Superior temporal gyrus (tissue), 1 donor: ENCODE measurements around the gene ABHD12.
"Not testable (repeated sequence)": the region's sequence is repeated elsewhere in the genome, so short reads cannot be mapped to it uniquely, and the experiment has no call there.

ENCODE experiments used
- DNase-seq: peaks from one replicate; pipeline ENCODE4 v3.0.0-alpha.2; 2016; ENCODE audit errors: extremely low spot score

ABHD12 gene

DNA sequence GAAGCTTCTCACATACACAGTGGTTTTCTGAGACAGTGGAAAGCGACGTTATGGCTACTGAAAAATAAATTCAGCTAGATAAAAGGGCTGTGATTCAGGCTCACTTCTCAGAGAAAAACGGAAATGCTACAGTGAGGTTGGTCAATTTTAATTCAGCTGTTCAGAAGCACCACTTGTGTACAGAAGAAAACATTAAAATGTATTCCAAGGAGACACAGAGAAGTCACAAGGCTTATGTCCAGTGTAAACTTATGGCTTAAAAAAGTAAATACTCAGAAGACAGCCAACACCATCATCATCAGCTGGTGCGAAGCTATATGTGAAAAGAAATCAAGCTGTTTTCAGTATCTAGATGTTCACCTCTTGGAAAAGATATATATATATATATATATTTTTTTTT lies 68.6 kb downstream of the ABHD12 start:
- DNase-seq: no peak

DNA sequence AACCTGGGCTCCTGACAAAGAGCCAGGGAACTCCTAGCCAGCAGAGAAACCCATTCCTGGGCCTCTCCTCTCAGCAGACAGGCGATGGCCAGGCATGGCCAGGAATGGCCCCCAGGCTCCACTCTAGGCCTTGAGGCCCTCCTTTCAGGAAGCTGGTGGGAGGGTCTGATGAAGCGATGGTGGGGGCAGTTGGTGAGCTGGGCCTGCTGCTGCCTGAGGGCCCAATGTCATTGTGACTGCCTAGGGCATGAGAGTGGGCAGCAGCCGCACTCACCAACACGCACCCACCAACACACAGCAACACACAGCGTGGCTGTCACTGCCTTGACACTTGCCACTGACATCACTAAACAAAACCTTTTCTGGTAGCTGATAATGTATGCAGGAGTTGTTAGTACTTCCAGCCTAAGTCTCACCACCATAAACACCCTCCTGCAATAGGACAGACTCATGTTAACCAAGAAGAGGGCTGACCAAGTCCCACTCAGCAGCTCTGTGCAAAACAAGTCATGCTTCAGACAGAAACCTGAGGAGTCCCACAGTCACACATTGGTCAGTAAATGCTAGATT lies 69.3 kb downstream of the ABHD12 start:
- DNase-seq: no peak

DNA sequence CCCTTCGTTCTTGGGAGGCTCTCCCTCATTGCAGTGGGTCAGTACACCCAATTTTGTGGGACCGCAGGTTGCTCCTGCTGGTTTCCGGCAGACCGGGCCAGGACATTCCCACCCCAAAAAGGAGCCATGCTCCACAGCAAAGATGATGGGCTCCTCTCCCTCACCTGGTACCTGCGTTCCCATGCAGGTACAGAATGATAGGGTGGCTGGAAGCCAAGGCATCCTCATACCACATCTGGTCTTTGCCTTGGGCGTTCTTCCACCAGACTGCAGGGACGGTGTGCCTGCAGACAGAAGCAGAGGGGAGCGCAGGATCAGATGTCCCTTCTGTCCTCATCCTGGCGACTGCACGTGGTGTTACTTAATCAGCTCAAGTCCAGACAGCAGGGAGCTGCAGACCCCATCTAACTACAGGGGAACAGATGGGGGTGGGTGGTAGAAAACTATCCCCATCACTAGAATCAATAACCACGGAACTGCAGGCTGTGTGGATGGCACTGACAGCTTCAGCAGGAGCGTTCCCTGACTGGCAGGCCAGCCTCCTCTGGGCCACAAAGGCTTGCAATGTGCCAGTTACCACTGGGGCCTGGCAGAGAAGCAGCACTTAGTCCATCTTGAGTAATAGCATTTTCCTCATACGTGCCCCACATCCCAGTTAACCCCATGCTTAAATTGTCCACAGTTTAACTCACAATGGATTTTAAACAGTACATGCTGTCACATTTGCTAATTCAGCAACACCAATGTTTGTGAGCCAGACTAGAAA lies 70.4 kb downstream of the ABHD12 start:
- peak; percentile 44 for DNase-seq

DNA sequence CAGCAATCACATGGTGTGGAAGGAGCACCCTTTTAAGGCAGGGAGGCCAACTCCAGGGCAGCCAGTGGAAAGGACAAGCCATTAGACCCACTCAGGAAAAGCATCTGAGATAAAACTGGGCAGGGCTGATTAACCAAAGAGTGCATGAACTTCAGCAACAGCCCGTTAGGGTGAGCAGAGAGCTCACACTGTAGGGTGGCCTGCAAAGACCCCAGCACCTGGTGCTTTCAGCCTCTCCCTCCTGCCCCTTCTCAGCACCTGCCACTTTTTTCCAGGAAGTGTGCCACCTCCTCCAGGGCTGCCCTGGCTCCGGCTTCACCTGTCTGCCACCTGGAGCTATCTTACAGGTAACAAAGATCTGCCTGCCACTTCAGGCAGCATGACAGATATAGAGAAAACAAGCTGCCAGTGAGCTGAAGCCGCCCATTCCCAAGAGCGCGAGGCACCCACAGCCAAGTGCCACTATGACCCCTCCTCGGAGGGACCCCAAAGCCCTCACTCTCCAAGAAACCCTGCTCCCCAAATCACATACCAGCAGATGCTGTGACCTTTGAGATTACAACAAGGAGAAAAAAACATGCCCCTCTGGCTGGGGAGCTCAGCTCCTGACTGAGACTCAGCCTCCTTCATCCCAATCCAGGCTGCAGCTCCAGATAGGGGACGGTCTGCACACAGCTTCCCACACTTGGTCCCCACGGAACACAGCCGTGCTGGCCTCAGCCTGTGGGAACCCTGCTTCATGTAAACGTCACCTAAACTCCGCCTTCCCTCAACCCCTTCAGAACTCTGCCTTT lies 71.2 kb downstream of the ABHD12 start:
- DNase-seq: no peak

DNA sequence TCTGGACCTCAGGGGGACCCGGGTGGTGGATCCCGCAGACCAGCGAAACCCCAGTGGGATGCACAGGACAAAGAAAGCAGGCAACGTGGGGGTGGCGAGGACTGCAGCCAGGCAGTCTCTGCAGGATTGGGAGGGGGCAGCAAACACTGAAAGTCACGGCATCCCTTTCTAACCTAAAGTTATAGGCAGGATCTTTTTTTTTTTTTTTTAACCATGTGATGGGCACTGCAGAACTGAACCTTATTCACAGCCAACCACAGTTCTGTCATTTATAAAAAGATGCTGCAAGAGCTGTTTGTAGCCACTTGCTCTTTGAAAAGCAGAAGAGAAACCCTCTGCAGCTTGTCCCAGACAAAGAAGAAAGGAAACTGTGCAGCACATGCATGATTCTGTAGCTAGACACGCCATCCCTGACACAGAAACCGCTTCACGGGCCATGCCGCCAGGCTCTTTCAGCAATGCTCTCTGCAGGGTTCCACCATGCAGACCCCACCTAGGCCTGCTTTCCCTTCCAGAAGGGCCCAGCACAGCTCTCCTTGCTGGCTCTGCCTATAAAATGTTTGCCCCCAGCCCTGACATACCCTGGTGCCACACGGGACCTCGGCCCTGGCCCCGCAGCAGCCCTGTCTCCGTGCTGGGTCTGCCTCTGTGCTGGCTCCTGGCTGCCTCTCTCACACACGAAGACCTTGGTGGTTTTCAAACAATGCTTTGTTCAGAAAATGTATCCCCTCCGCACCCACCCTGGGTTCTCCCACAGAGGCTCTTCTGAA lies 72.0 kb downstream of the ABHD12 start:
- peak; percentile 62 for DNase-seq

DNA sequence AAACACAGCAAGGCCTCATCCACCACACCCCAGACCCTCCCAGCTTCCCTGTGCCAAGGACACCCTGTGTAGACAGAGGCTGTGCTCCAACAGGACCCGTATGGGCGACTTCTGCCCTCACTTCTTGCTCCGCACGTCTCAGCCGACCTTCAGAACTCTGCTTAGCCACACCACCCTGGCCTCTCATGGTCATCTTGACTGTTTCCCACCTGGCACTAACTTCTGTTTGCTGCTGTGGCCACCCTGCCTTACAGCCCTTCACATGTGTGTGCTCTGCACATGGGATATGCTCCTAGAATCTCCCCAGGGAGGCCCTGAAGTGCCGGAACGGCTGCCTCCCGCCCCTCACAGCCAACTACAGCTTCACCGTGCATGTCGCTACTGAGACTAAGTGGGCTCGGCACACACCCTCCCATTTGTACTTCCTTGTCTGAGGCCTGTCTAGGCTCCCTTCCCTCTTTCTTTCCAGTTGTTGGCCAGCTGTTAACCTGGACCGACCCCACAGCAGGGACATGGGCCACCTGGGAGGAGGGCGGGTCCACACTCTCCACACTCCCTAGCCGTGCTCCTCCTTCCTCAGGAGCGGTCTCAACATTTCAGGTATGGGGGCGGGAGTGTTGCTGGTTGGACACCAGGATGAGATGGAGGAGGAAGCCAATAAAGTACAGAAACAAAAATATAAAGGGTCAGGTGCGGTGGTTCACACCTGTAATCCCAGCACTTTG lies 73.1 kb downstream of the ABHD12 start:
- no peak for DNase-seq

DNA sequence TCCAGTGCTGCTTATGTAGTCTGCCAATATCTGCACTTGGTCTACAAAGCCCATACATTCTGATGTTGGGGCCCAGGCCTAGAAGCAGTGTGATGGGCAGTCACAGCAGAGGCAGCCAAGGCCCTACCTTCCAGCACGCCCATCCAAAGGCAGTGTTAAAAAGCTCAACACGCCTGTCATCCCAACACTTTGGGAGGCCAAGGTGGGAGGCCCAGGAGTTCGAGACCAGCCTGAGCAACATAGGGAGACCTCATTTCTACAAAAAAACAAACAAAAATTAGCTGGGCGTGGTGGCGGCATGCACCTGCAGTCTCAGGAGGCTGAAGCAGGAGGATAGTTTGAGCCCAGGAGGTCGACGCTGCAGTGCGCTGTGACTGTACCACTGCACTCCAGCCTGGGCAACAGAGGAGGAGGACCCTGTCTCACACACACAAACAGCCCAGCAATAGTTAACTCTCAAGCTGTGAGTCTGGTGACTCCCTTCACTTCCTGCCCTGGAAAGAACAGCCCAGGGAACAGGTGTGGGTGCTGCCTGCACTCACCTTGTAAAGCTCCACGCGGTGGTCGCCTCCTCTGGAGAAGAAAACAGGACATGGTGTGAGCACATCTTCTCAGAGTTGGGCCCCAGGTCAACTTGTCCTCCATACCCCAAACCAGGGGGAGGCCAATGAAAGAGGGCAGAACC lies 74.0 kb downstream of the ABHD12 start:
- no peak for DNase-seq

DNA sequence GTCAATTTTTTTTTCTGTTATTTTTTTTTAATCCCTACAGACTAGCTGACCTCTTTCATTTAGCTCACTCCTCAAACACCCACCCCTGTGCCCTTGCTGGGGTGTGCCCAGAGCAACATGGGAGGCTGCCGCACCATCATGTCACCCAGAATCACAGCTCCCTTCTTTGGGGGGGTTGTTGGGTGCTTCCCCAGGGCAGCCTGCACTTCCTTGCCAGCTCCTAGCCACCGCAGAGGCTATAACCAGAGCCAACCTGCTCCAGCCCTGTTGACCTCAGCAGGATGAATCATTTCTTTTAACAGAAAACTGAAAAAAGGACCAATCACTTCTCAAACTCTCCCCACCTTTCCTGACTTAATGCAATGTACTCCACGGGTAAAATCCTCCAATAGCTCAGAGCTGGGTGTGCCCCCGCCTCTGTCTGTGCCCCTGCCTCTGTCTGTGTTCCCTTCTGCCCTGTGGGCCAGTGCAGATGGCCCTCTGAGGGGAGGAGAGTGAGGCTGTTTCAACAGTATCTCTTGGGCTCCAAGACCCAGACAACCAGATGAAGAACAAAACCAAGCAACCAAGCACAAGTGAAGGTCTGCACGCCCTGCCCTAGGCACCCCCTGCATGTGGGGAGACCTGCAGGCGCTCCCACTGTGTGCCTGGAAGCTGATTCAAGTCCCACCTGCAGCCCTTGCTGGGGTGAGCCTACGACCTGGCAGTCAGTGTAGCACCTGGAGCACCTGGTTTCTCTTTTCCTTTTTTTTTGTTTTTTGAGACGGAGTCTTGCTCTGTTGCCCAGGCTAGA lies 75.0 kb downstream of the ABHD12 start:
- DNase-seq: no peak

DNA sequence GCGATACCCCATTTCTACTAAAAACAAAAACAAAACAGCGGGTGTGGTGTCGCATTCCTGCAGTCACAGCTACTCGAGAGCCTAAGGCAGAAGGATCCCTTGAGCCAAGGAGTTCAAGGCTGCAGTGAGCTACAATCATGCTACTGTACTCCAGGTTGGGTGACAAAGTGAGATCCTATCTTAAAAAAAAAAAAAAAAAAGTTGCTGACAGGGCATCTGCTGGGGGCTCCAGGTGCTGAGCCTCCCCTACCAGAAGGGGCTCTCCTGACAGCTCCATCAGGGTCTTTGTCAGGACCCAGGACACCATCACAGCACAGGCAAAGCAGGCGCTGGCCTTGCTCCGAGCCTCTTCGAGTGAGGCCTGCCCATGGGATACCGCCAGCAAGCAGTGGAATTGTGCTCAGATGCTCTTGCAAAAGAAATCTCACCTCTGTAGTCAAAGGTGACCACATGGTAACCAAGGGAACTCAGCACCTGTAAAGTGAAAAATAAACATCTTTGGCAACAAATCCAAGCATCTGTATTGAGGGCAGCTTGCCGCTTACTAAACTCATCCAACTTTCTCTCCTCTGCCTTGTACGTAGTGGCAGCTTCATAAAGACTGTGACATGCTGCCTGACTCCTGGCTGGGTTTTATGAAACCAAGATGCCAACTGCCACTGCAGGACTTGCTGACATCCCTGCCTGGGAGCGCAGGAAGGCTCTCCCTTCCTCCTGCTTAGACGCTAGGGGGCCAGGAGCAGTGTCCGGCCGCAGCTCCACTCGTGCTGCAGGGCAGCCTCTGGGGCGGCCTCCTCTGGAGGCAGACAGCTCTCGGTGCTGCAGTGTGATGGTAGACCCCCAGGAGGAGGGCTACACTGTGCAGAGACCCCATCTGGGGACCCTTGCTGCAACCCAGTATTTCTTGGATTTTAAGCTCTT lies 75.9 kb downstream of the ABHD12 start:
- no peak for DNase-seq

DNA sequence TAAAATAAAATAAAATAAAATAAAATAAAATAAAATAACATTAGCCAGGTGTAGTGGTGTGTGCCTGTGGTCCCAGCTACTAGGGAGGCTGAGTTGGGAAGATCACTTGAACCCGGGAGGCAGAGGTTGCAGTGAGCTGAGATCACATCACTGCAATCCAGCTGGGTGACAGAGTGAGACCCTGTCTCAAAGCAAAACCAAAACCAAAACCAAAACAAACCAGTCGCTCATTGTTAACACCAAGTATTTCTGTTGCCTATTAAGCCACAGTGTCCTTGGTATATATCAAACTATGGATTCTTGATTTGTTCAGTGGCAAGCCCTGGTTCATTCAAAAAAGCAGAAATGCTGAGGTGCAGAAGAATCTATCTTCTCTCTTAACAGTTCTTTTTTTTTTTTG lies 77.0 kb downstream of the ABHD12 start:
- DNase-seq: no peak

DNA sequence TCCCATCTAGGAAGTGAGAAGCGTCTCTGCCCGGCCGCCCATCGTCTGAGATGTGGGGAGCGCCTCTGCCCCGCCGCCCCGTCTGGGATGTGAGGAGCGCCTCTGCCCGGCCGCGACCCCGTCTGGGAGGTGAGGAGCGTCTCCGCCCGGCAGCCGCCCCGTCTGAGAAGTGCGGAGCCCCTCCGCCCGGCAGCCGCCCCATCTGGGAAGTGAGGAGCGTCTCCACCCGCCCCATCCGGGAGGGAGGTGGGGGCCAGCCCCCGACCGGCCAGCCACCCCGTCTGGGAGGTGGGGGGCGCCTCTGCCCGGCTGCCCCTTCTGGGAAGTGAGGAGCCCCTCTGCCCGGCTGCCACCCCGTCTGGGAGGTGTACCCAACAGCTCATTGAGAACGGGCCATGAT lies 77.9 kb downstream of the ABHD12 start:
- DNase-seq: not testable (repeated sequence)

DNA sequence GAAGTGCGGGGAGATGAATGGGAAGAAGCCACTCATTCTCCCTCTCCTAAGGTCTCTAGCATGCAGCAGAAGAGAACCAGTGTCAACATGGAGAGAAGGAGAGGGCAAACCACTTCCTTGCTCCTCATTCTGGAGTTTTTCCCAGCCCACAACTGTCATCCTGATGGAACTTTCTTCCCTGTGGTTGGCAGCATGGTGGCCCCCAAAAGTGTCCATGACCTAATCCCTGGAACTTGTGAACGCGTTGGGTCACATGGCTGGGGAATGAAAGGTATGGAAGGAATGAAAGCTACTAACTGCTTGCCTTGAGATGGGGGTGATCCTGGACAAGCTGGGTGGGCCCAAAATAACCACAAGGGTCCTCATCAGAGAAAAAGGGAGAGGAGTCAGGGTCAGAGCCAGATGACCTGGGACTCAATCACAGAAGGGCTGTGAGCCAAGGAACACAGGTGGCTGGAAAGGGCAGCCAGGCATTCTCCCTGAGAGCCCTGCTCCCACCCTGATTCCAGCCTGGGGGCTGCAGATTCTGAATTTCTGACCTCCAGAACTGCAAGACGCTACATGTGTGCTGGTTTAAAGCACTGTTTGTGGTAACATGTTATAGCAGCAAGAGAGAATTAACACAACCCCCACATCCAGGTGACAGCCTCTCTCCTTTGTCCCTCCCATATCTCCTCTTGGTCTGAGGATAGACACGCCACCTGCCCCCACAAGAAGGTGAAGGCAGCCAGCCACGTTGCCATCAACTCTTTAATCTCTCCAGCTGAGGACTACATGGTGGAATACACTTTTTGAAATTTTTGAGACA lies 79.5 kb downstream of the ABHD12 start:
- no peak for DNase-seq

DNA sequence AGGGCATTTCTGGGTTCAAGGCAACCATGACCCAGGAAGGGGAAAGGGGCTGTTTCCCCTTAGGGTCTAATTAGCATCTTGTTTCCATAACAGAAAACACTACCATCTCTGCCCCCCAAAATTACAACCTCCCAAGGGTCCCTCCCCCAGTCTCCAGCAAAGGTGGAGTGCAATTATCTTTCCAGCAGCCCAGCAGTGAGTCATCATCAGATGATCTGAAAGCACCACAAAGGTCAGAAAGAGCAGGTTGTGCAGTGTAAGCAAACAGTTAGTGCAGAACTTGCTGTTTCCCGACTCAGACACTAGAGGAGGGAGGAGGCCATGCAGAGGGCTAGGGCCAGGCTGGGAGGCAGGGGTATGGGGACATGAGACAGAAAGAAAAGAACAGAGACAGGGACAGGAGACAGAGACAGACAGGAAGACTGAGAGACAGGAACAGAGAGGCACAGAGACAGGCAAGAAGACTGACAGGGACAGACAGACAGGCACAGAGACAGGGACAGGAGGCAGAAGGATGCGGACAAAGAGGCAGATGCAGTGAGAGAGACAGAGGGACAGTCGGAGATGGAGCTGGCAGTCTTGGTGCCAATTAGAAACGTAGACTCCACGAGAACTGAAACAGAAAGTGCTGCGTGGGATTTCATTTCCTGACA lies 80.2 kb downstream of the ABHD12 start:
- peak; percentile 69 for DNase-seq

DNA sequence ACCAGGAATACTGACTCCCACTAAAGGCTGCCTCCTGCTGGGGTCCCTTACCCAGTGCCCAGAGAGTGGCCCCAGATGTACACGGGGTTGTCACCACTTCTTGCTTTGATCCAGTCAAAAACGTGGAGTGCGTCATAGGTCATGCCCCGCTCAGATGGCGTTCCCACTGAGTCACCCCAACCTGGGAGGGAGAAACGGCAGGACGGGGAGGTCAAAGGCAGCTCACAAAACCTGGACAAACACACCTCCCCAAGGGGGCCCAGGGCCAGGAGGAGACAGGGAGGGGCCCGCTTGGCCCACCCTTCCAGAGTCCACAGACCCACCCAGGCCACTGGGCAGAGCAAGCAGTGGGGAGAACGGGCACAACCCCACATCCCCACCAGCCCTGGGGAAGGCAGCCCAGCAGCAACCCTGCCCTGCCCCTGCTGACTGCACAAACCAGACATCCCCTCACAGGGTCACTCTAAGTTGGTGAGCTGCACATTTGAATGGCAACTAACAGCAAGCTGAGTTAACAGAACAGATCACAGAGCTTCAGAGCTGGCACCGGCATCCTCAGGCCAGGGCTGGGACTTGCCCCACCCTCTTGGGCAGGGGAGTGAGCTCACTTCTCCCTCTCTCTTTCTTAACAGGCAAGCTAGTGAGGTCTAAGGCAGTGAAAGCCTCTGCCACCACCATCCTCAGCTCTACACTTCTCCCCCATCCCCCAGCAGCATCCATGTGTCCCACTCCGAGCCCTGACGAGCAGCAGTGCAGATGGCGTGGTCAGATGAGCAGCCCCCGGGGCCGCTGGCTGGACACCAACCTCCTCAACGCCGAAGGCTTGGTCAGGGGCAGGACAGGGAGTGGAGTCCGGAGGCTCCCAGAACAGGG lies 81.0 kb downstream of the ABHD12 start:
- DNase-seq: no peak

DNA sequence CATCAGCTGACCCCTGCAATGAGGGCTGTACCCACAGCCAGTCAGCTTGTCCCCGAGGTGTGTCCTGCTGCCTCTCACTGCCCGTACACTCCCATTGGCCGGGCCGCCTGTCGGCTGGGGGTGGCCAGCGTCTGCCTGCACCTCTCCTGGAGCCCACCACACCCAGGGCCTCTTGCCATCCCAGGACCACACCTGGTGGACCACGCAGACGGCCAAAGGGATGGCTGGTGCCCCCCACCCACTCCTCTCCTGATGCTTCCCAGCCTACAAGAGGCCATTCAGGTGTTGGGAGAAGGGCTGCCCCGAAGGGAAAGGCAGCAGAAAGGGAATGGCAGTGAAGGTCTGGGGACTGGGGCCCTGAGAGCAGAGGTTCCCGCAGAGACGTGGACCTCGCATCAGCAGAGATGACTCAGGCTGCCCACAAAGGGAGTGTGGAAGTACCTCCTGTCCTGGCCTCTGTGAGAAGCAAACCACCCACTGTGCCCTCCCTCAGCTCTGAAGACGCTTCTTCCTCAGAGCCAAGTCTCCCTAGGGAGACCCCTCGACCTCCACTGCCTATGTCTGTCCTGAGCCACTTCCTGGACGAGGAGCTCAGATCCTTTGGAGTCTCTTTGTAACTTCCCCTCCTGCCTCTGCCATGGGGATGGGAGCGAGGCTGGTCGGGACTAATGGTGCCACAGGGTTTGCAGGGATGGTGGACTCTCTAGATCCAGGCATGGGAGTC lies 81.8 kb downstream of the ABHD12 start:
- DNase-seq: no peak

DNA sequence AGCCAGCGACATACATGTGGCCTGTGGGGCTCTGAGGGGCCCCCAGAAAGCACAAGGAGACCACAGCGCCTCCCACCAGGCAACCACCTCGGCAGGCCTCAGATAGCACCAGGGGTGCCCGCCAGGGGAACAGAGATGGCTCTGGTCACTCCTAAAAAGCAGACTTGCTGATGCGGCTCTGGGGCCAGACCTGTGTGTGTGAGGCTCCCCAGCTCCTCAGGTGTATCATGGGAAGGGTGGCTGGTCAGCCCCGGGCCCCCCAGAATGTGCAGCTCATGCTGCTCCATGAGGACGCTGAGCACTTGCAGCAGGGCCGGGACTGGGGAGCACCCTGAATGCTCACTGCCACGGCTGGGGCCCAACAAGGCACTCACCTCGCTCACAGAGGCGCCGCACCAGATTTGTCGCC lies 82.5 kb downstream of the ABHD12 start:
- no peak for DNase-seq
